GM18519 (cell line): ENCODE results near the gene EPAS1.
A peak's percentile ranks its signal among the peaks of the same experiment; 100 is the strongest.

Experiments
- ATAC-seq: cut with Tn5 transposase; IDR thresholded peaks from one replicate; pipeline ENCODE4 v1.9.1; 2021; ENCODE audit warnings: mild to moderate bottlenecking, moderate library complexity; ENCODE audit not compliant: unreplicated experiment, low FRiP score

EPAS1 gene

GRCh38 chr2:46273225-46273863, 23.9 kb upstream of the EPAS1 start:
- ATAC-seq = no peak

GRCh38 chr2:46273919-46274318, 23.3 kb upstream of the EPAS1 start:
- no peak for ATAC-seq

- ATAC-seq = no peak
Observed at GRCh38 chr2:46274586-46274985, 22.6 kb upstream of the EPAS1 start.

GRCh38 chr2:46275995-46276394, 21.2 kb upstream of the EPAS1 start:
- ATAC-seq = no peak

GRCh38 chr2:46276642-46277041, 20.6 kb upstream of the EPAS1 start:
- no peak for ATAC-seq

GRCh38 chr2:46277431-46278190, 19.6 kb upstream of the EPAS1 start:
- no peak for ATAC-seq

- no peak for ATAC-seq
Observed at GRCh38 chr2:46278952-46279351, 18.3 kb upstream of the EPAS1 start.

GRCh38 chr2:46281939-46282338, 15.3 kb upstream of the EPAS1 start:
- ATAC-seq = no peak

GRCh38 chr2:46283693-46284092, 13.5 kb upstream of the EPAS1 start:
- no peak for ATAC-seq

GRCh38 chr2:46284260-46284659, 12.9 kb upstream of the EPAS1 start:
- ATAC-seq = no peak

- ATAC-seq = no peak
Observed at GRCh38 chr2:46284796-46285195, 12.4 kb upstream of the EPAS1 start.

- no peak for ATAC-seq
Observed at GRCh38 chr2:46286715-46287114, 10.5 kb upstream of the EPAS1 start.

GRCh38 chr2:46290078-46290477, 7.1 kb upstream of the EPAS1 start:
- no peak for ATAC-seq

- ATAC-seq = no peak
Observed at GRCh38 chr2:46293466-46293865, 3.7 kb upstream of the EPAS1 start.

- no peak for ATAC-seq
Observed at GRCh38 chr2:46294176-46294836, 2.9 kb upstream of the EPAS1 start.

GRCh38 chr2:46296216-46296839, 879 bp upstream of the EPAS1 start:
- peak; percentile 14 for ATAC-seq

- no peak for ATAC-seq
Observed at GRCh38 chr2:46297546-46298271, 502 bp downstream of the EPAS1 start.

GRCh38 chr2:46298272-46298521, 990 bp downstream of the EPAS1 start:
- no peak for ATAC-seq

GRCh38 chr2:46298522-46299353, 1.5 kb downstream of the EPAS1 start:
- no peak for ATAC-seq
